Measurements from ENCODE around the gene DNAH8.

DNA sequence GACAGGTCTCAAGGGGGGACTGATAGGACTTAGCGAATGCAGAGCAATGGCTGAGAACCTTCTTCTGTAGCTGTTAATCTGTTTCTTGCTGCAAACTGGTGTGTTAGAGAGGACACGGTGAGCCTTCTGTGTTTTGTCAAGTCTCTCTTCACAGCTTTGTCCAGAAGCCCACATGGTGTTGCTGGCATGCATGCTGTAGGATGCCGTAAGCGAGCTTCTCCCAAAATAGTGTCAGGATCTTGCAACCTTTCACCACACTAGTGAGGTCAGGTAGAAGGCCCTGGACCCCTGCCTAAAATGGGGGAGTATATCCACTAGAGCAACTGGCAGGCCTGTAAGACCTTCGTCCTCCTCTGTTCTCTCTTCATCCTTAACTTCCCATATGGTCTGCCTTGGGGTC is 281.6 kb downstream of the DNAH8 start:
- no peak for TF ChIP-seq EZH2phosphoT487 (IDR thresholded peaks at IDR 0.05; ENCODE audit: low read depth, severe bottlenecking, unreplicated experiment)
- TF ChIP-seq, protein P1, sequence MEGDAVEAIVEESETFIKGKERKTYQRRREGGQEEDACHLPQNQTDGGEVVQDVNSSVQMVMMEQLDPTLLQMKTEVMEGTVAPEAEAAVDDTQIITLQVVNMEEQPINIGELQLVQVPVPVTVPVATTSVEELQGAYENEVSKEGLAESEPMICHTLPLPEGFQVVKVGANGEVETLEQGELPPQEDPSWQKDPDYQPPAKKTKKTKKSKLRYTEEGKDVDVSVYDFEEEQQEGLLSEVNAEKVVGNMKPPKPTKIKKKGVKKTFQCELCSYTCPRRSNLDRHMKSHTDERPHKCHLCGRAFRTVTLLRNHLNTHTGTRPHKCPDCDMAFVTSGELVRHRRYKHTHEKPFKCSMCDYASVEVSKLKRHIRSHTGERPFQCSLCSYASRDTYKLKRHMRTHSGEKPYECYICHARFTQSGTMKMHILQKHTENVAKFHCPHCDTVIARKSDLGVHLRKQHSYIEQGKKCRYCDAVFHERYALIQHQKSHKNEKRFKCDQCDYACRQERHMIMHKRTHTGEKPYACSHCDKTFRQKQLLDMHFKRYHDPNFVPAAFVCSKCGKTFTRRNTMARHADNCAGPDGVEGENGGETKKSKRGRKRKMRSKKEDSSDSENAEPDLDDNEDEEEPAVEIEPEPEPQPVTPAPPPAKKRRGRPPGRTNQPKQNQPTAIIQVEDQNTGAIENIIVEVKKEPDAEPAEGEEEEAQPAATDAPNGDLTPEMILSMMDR (IDR thresholded peaks at IDR 0.05; ENCODE audit: poor library complexity), result no peak
